NCI-H774 (cell line): ENCODE results near the gene TLR6.
"Not testable (repeated sequence)": the region's sequence is repeated elsewhere in the genome, so short reads cannot be mapped to it uniquely, and the experiment has no call there.

Experiments
- DNase-seq: peaks from one replicate; lab custom pipeline; 2025; lab: John Stamatoyannopoulos, UW

Gene TLR6

DNA sequence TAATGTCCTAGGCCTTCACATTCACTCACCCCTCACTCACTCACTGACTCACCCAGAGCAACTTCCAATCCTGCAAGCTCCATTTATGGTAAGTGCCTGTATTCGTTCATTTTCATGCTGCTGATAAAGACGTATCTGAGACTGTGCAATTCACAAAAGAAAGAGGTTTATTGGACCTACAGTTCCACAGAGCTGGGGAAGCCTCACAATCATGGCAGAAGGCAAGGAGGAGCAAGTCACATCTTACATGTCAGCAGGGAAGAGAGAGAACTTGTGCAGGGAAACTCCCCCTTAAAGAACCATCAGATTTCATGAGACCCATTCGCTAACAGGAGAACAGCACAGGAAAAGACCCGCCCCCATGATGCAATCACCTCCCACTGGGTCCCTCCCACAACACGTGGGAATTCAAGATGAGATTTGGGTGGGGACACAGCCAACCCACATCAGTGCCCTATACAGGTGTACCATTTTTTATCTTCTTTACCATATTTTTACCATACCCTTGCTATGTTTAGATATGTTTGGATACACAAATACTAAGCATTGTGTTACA lies 33.8 kb downstream of the TLR6 start:
- DNase-seq: no peak

DNA sequence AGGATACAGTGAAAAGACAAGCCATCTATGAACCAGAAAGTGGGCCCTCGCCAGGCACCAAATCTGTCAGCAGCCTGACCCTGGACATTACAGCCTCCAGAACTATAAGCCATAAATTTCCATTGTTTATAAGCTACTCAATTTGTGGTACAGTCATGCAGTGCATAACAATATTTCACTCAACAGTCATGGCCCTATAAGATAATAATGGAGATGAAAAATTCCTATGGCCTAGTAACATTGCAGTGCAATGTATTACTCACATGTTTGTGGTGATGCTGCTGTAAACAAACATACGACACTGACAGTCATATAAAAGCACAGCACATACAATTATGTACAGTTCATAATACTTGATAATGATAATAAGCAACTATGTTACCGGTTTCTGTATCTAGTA lies 34.9 kb downstream of the TLR6 start:
- no peak for DNase-seq

DNA sequence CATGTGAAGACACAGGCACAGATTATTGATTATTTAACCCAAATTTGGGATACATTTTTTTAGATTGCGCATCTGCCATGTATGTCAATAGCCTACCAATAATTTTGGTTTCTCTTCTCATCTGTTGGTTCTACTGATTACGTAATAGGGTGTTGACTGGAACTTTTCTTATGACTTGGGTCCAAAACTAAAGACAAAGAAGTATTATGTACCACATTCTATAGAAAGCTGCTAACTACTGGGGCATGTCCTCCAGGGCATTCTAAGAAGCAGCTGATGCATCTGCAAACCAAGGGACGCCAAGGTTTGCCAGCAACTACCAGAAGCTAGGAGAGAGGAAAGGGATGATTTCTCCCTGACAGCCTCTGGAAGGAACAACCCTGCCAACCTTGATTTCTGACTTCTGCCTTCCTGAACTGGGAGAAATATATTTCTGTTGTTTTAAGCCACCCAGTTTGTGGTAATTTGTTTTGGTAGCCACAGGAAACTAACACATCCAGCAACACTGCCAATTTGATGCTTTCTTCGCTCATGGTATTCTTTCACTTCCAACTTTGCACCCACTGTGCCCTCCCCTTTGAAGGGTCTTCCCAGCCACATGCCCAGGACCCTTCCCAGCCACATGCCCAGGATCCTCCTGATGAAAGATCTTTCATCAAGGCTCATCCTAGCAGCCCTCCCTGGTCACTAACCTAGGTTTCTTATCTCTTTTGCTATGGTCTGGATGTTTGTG lies 36.1 kb downstream of the TLR6 start:
- DNase-seq: no peak

DNA sequence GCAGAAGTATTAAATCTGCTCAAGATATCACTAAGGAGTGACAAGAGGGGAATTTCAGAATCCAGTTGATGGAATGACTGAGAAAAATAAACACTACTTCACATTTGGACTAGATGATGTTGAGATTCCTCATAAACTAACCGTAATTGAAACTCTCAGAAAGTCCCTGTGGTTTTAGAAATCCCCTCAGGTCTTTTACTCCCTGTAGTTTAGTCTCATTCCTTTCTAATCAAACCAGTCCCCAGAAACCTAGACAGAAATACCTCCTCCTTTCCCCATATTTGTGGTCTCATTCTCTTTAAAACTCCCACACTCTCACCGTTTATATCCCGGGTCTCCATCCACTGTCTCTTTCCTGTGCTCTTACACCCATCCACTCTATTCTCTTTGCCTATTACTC lies 37.0 kb downstream of the TLR6 start:
- no peak for DNase-seq

DNA sequence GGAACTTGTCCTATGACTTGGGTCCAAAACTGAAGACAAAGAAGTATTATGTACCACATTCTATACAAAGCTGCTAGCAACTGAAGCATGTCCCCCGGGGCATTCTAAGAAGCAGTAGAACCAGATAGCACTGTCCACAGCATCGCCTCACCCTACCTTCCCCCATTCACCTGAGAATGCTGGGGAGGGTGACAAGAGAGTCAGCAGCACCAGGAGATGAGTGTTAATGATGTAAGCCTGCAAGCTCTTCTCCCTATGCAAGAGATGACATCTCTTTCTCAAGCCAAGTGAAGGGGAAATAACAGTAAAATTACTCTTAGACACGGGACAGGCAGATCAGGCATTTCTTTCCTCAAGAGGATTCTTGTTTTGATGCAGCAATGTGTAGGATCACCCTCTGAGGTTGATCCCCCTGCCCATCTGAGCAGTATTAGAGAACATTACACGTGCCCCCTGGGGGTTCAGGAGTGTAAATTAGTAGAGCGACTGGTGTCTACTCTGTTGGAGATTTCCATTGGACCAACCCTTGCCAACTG lies 38.1 kb downstream of the TLR6 start:
- no peak for DNase-seq

DNA sequence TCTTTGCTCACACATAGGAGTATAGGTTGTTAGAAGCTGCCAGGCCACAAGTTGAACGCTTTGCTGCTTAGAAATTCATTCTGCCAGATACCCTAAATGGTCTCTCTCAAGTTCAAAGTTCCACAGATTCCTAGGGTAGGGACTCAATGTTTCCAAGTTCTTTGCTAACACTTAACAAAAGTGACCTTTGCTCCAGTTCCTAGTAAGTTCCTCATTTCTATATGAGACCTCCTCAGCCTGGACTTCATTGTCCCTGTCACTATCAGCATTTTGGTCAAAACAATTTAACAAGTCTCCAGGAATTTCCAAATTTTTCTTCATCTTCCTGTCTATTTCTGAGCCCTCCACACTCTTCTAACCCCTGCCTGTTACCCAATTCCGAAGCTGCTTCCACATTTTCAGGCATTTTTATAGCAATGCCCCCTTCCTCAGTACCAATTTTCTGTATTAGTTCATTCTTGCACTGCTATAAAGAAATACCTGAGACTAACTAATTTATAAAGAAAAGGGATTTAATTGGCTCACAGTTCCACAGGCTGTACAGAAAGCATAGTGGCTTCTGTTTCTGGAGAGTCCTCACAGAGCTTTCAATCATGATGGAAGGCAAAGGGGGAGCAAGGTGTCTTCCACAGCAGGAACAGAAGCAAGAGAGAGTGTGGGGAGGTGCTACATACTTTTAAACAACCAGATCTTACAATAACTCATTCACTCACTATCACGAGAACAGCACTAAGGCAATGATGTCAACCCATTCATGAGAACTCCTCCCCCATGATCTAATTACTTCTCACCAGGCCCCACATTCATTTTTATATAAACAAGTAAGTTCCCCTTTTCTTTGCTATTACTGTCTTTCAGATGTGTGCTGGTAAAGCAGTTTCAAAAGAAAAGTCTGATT lies 40.5 kb downstream of the TLR6 start:
- no peak for DNase-seq

DNA sequence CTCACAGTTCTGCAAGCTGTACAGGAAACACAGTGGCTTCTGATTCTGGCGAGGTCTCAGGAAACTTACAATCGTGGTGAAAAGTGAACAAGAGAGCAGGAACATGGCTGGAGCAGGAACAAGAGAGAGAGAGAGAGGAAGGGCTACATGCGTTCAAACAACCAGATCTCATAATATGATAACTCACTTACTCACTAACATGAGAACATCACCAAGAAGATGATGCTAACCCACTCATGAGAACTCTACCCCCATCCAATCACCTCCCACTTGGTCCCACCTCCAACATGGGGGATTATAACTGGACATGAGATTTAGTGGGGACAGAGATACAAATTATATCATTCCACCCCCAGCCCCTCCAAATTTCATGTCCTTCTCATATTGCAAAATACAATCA lies 42.2 kb downstream of the TLR6 start:
- no peak for DNase-seq

DNA sequence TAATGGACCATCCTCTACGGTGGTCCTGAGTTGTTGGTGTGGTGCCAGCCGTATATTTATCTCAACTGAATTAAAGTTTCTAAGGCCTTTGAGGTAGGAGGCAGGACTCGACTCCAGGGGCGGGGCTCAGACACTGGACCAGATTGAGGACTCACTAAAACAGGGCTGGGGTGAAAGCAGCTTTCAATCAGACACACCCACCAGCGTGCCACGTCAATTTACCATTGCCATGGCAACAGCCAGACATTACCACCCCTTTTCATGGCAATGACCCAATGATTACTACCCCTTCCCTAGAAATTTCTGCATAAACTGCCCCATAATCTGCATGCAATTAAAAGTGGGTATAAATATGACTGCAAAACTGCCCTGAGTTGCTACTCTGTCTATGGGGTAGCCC lies 45.3 kb downstream of the TLR6 start:
- DNase-seq: no peak

DNA sequence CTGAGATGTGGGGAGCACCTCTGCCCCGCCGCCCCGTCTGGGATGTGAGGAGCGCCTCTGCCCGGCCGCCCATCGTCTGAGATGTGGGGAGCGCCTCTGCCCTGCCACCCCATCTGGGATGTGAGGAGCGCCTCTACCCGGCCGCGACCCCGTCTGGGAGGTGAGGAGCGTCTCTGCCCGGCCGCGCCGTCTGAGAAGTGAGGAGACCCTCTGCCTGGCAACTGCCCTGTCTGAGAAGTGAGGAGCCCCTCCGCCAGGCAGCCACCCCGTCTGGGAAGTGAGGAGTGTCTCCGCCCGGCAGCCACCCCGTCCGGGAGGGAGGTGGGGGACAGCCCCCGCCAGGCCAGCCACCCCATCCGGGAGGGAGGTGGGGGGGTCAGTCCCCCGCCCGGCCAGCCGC lies 49.2 kb downstream of the TLR6 start:
- not testable (repeated sequence) for DNase-seq

DNA sequence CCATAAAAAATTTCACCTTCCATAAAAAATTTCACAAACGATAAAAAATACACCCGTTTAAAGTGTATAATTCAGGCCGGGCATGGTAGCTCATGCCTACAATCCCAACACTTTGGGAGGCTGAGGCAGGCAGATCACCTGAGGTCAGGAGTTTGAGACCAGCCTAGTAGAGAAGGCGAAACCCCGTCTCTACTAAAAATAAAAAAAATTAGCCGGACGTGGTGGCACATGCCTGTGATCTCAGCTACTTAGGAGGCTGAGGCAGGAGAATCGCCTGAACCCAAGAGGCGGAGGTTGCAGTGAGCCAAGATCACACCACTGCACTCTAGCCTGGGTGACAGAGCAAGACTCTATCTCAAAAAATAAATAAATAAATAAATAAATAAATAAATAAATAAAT lies 50.4 kb downstream of the TLR6 start:
- not testable (repeated sequence) for DNase-seq

DNA sequence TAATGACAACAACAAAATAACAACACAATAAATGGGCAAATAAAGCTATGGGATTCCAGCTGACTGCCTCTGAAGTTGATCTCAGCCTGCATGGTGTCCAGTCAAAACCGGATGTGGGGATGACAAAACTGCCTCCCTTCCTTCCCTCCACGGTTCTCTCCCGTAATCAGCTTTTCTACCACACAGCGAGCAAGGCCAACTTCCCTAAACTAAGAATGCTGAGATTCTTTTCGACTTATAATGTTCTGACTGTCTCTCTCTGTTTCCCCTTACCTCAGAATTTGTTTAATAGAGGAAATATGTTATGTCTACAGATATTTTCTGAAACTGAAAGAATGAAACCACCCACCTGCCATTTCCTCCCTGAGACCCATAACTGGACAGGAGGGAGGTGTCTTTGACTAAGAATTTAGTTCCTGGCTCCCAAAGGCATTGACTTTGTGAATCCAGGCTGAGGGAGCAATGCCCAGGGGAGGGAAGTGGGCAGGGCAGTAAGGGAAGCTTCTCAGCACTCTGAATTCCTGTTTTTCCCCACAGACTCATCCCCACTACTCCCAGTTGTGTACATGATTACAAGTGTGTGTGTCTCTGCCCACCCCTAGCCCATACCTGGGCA lies 51.0 kb downstream of the TLR6 start:
- peak; percentile 16 for DNase-seq

DNA sequence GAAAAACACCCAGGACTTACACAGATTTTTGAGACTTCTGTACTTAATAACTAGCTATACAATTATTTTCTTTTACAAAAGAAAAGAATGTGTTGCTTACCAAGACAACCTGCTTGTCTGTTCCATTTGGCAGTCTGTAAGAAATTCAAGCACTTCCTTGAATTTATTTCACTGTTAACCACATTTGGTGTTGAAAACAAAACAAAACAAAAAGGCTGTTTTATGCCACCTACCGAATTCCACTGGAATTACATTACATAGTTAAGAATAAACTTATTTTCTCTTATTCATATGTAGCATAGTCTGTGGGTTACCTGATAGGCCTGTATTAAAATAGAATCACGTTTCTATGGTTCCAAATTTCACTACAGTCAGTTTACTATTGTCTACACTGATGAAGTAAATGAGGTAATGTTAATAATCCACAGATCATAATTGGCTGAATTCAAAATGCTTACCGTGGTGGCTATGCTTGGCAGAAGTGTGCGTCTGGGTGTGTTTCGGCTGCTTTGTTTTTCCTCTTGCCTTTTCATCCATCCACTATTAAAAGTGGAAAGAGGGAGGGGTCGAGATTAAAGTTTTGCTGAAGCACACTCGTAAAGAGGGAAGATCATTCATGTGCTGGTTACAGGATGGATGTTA lies 51.8 kb downstream of the TLR6 start, which contains the start of gene TLR1:
Gene TLR1, minus strand, starts transcription at position 138 of the 642 bp plus-strand sequence. CDS start 5,960 bp downstream, outside the sequence.
- peak; percentile 46 for DNase-seq

DNA sequence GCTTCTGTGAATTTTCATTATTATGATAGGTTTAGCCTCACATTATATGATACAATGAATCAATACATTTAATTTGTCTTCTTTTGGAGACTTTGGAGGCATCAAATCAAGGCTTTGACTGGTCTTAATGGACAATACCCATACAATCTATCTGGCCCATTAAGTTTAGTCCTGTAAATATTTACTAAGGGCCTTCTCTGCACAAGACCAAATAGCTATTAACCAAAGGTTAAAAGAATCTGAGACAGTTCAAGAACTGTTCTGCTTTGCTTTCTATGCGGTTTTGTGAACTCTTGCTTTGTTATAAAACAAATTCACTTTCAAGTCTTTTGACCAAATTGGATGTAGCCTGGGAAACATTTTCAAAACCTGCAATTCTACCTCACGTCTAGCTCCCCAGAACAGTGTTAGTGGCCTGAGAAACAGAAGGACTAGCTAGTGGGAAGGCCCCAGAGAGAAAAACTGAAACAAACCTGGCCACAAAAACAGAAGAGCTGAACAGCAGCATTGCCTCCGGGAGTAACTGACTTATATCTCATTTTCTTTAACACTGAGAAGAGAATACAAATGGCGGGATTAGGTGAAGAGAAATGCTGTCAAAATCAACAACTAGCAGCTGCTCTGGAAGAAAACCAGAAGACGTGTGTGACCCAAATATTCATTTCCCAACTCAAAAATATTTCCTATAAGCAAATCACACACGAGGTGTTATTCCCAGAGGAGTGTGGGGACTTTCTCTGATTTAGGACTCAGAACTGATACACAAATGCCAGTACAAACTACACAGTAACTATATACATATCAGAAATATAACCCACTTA lies 52.6 kb downstream of the TLR6 start:
- no peak for DNase-seq

DNA sequence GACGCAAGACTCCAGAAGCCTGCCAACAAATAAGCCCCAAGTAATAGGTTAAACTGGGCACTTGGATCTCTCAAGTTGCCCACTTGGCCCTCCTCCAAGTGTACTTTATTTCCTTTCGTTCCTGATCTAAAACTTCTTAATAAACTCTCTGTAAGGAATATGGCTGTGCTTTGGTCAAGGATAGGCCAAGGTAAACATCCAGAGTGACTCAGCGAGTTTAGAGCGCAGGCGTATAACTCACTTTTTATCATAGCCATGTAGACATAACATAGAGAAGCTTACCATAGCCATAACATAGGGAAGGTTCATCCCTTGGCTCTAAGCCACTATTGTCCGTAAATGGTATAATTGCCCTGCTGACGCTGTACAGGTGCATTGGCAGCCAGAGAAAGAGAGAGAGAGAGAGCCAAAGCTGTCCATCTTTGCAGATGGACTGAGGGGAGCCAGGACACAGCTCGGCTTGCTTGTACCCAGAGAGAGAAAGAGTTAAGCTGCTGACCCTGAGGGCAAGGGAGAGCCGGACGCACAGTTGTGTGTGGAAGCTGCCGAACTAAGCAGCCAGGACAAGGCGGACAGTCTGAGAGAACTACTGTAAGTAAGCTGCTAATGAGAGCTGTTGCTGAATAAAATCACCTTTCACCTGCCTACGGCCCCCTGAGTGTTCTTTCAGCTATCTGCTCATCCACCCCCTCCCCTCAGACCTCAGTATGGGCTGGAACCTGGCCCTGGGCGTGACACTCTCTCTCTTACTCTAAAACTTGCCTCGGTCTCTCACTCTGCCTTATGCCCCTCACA lies 53.9 kb downstream of the TLR6 start:
- DNase-seq: no peak

DNA sequence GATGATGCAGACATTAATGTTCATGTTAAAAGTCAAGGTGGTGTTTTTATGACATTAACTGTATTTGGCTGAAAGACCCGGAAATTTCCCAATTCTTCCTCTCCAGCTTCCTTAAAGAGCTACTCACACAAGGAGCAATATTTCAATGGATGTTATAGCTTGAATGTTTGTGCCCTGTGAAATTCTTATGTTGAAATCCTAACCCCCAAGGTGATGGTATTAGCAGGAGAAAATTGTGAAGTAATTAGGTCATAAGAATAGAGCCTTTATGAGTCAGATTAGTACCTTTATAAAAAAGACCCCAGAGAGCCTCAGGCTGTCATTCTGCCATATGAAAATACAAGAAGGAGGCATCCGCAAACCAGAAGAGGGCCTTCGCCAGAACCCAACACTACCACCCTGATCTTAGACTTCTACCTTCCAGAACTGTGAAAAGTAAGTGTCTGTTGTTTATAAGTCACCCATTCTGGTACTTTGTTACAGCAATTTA lies 55.6 kb downstream of the TLR6 start:
- no peak for DNase-seq

DNA sequence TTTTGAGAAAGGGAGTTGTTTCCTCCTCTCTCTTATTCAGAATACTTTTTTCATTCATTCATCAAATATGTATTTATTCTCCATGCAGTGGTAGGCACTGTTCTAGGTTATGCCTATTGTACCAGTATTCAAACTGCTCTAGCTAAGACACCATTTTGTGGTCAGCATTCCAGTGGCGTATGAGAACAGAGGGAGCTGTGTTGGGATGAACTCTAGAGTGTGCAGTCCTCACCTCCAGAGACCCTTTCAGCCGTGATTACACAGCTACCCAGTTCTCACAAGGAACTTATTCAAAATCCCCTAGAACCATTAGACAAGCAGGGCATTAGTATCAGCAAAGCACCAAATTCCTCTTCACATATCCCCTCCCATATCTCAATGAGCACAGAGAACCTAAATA lies 56.3 kb downstream of the TLR6 start:
- no peak for DNase-seq

DNA sequence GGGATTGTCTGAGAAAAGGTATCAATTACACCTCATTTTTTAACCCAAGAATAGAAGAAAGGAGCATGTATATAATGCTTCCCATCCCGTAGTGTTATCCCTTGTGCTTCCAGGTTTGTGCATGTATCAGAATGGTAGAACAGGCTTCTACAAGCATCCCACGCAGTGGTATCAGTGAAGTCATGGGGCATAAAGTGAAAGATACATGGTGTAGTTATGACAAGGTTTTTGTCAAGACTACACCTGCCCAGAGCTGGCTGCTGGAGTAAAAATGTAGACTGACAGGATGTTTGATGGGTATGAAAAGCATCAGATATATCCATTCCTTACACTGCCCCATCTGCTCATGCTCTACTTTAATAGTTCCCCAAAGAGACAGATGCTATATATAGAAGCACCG lies 61.5 kb downstream of the TLR6 start:
- no peak for DNase-seq

DNA sequence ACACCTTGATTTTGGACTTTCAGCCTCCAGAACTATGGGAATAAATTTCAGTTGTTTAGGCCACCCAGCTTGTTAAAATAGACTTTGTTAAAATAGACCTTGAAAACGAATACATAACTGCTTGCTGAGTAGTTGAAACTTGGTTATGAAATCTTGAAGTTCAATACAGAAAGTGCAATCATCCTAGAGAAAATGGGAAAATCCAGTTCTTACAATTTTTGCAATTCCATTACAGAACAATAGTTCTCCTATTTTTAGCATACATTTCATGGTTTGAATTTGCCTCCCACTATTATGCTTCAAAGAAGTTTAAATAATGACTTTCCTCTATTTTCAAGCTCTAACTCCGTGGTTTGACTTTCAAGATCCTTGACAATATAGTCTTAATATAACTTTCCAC lies 62.6 kb downstream of the TLR6 start:
- DNase-seq: no peak

DNA sequence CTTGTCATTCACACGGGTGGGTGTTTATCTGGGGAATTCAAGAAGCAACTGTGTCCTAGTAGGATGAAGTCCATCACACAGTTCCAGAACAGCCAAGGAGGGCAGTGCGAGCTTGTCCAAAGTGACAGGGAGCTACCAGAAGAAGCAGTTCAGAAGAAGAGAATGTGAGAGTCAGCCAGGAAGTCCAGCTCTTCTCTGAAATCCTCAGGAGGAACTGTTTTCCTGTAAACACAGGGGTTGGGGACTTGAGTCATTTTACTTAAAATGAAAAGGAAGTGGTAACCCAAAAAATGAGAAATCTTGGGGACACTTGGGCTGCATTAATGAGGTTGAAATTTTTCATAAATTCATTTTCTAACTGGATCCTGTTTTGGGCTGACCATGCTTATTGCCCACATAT lies 65.6 kb downstream of the TLR6 start:
- no peak for DNase-seq

DNA sequence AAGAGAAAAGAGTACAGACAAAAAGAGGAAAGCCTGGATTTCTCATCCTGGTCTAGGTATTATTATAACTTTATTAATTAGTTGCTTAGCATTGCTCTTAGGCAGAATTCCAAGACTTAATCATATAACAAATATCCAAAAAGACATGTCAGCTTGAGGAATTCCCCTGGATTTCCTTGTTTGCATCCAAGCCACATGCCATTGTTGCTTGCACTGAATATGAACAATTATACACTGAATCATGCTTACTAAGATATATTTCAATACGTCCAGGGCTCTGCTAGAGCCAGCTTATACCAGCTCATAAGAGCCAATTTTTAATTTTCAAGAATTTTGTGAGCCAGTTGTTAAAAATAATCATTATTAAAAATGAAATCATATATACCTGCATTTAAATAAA lies 68.3 kb downstream of the TLR6 start:
- no peak for DNase-seq
